ENCODE results near the gene TOR2A.

- TF ChIP-seq CTCF (IDR thresholded peaks at IDR 0.05 in 8 of 11, conservative IDR thresholded peaks at IDR 0.05 in 3 of 11) (no peak), POLR2A (IDR thresholded peaks at IDR 0.05) (no peak)
These were observed 24.8 kb downstream of the TOR2A start for GRCh38 chr9:127710204-127710783.

Data from spleen (tissue), 7 donors.